BE2C (cell line): ENCODE results near the gene ZFYVE26.
A peak's percentile ranks its signal among the peaks of the same experiment; 100 is the strongest.

Source experiments
- DNase-seq: peaks from one replicate; pipeline ENCODE4 v3.0.0-alpha.2; 2020
- H3K27me3 ChIP-seq: fragments of 250-450 bp; sonication (Bioruptor Pico); 2 replicates; pipeline ENCODE4 v1.5.1; 2020; ENCODE audit warnings: mild to moderate bottlenecking
- H3K36me3 ChIP-seq: fragments of 250-450 bp; sonication (Bioruptor Pico); 2 replicates; pipeline ENCODE4 v1.5.1; 2020; ENCODE audit warnings: mild to moderate bottlenecking
- H3K4me1 ChIP-seq: fragments of 250-450 bp; sonication (Bioruptor Pico); 2 replicates; pipeline ENCODE4 v1.5.1; 2020
- H3K4me3 ChIP-seq: 2 replicates; pipeline ENCODE4 v1.5.1; 2011; ENCODE audit warnings: low read depth, low read length
- H3K9me3 ChIP-seq: fragments of 250-450 bp; sonication (Bioruptor Pico); 2 replicates; pipeline ENCODE4 v1.5.1; 2020
- TF ChIP-seq, protein P1 (sequence below): IDR thresholded peaks from 2 replicates; pipeline ENCODE4 v1.5.1; 2012; ENCODE audit warnings: mild to moderate bottlenecking, low read depth, low read length

The ZFYVE26 gene

DNA sequence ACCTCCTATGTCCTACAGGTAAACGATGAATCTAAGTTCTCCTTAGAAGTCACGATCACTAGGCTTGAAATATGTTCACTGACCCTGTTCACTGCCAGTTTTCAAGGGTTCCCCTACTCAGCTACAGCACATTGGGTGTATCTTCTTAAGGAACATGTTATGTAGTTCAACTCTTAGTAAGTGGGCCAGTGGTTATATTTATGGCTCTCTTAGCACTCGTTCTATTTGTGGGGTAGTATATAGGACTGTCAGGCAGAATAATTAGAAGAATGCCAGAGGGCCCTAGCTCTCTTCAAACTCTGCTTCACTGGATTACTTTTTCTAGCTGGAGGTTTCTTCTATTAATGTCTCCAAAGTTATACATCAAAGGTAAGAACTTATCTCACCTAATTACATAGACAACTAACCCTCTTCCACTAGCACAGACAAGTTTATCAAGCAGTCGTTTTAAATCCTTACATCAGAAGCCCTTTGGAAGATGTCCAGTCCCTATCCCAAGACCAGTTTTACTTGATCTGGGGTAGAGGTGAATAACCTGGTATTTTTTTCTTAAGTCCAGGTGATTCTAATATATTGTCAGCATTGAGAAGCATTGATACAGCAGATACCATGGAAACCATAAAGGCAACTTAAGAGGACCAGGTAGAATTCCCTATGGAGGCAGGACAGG is 39.6 kb downstream of the ZFYVE26 start:
- peaks cover 36% of the 10 kb centered on the region for H3K36me3 ChIP-seq

DNA sequence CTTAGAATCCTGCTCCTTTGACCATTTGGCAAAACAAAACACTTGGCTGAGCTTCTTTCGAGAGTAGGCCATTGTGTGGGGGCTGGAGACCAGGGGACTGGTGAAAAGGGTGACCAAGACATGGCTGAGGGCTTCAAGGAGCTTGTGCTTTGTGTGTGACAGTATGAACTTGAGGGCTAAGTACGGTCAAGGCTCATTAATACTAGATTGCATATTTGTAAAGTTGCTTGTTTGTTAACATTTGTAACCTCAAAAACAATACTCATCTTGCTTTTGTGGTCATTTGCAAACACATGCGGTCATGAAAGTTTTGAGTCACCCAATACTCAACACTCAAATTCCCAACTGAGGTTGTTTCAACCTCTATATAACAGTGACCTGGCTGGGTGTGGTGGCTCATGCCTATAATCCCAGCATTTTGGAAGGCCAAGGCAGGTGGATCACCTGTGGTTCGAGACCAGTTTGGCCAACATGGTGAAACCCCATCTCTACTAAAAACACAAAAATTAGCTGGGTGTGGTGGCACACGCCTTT is 42.5 kb downstream of the ZFYVE26 start:
- TF ChIP-seq, protein P1, sequence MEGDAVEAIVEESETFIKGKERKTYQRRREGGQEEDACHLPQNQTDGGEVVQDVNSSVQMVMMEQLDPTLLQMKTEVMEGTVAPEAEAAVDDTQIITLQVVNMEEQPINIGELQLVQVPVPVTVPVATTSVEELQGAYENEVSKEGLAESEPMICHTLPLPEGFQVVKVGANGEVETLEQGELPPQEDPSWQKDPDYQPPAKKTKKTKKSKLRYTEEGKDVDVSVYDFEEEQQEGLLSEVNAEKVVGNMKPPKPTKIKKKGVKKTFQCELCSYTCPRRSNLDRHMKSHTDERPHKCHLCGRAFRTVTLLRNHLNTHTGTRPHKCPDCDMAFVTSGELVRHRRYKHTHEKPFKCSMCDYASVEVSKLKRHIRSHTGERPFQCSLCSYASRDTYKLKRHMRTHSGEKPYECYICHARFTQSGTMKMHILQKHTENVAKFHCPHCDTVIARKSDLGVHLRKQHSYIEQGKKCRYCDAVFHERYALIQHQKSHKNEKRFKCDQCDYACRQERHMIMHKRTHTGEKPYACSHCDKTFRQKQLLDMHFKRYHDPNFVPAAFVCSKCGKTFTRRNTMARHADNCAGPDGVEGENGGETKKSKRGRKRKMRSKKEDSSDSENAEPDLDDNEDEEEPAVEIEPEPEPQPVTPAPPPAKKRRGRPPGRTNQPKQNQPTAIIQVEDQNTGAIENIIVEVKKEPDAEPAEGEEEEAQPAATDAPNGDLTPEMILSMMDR, result no peak
- Histone ChIP-seq H3K4me3 (no peak overlapping the region), H3K27me3 (no peaks in the 10 kb centered on the region), H3K9me3 (no peaks in the 10 kb centered on the region), H3K4me1 (no peaks in the 10 kb centered on the region), H3K36me3 (peaks cover 43% of the 10 kb centered on the region)
- DNase-seq, result no peak

More for the DNA sequence above, 39.6 kb downstream of the ZFYVE26 start:
- TF ChIP-seq, protein P1, result no peak
- no peaks in the 10 kb centered on the region for H3K4me1 ChIP-seq
- no peak for DNase-seq
- H3K4me3 ChIP-seq, result no peak overlapping the region
- no peaks in the 10 kb centered on the region for H3K27me3 ChIP-seq
- no peaks in the 10 kb centered on the region for H3K9me3 ChIP-seq

DNA sequence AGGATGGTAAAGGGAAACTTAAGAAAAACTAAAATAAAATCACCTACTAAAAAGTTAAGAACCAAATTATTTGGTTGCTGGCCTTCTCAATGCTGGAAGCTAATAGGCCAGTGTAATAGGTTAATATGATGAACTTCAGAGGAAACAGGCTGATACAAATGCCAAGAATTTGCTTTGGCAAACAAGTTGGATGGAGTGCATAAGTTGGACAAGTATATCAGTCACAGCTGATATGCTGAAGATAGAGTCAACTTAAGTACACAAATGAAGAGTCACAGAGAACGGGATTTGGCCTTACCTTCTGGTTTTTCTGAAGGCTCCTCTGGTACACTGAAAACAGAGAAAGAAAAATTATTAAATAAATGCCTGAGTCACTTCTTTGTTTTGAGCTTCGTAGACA is 48.2 kb downstream of the ZFYVE26 start:
- TF ChIP-seq, protein P1, result no peak
- no peak for DNase-seq
- no peaks in the 10 kb centered on the region for H3K4me1 ChIP-seq
- no peak overlapping the region for H3K4me3 ChIP-seq
- peaks cover 48% of the 10 kb centered on the region for H3K36me3 ChIP-seq
- no peaks in the 10 kb centered on the region for H3K27me3 ChIP-seq
- H3K9me3 ChIP-seq, result no peaks in the 10 kb centered on the region

DNA sequence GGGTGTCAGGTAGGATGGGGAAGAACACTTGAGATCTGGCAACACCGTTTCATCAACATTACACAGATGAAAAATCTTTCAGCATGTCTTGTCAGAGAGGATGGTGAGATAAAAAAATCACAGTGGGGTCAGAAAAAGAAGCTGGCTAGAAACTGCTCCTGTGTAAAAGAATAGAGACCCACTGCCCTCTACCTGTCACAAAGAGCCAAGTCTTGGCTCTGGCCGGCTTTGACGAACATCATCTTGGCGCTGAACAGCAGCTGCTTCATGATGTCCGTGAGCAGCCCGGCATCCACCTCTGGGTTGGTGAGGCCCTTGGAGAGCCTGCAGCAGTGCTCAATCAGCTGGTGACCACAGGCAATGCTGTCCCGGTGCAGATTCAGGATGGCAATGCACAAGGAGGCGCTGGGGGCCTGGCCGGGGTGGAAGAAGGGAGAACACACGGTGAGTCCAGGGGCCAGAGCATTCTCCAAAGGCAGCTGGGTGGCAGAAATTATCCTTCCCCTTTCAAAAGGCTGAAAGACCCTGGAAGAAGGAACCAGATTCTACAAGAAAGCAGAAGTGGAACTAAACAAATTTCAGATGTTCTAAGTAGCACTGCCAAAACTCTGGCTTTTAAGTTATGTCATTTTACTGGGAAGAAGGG is 50.2 kb downstream of the ZFYVE26 start:
- Histone ChIP-seq H3K4me1 (no peaks in the 10 kb centered on the region), H3K9me3 (no peaks in the 10 kb centered on the region), H3K4me3 (no peak overlapping the region), H3K27me3 (no peaks in the 10 kb centered on the region), H3K36me3 (peaks cover 42% of the 10 kb centered on the region)
- TF ChIP-seq, protein P1, result peak; percentile 4; the same call in 1 of the 2 replicates
- DNase-seq, result no peak

DNA sequence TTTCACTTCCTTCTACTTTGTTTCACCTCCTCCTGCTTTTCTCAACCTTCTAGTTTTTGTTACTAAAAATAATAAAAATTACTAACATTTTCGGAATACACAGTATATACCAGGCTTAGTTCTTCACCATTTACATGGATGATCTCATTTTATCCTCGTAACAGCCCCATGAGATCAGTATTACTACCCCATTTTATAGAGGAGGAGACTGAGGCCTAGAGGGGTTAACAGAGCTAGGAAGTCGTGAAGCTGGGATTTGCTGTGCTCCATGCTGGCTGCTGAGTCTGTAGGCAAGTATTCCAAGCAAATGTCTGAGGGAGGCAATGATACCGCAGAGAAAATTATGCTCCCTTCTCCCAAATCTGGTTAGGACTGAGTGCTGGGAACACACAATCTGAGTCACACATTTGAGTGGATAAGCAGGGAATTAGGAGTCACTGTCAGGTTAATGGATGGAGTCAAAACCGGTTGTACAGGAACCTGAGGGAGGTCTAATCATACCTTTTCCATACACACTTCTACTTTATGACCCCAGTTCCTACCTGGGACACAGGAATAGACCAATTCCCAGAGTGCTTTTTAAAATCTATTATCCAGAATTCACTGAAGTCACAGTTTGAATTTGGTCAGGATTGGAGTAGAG is 51.1 kb downstream of the ZFYVE26 start:
- no peaks in the 10 kb centered on the region for H3K27me3 ChIP-seq
- no peaks in the 10 kb centered on the region for H3K9me3 ChIP-seq
- TF ChIP-seq, protein P1, result no peak
- H3K4me1 ChIP-seq, result no peaks in the 10 kb centered on the region
- H3K36me3 ChIP-seq, result peaks cover 40% of the 10 kb centered on the region
- H3K4me3 ChIP-seq, result no peak overlapping the region
- DNase-seq, result no peak
